Activated CD4-positive, alpha-beta memory T cell treated with anti-CD3 and anti-CD28 coated beads, Interleukin-2, amount 10 ng/mL, durations not matched to agents 7 days and 5 days (primary cell): ENCODE measurements around the gene PRKCE. TPM values are rescaled to one million over a fixed set of nuclear protein-coding genes. Genes with fewer than 3 reads are reported as not detected.
A peak's percentile ranks its signal among the peaks of the same experiment; 100 is the strongest.

ENCODE experiments used
- CTCF ChIA-PET: fragments of 350-600 bp; sonication (Branson Sonifier 250); formaldehyde crosslinking; loops from one replicate; lab custom pipeline; 2021; ENCODE audit warnings: antibody characterized with exemption, inconsistent platforms; lab: Charles Lee
- POLR2A ChIA-PET: fragments of 350-600 bp; sonication (Branson Sonifier 250); formaldehyde crosslinking; loops from one replicate; lab custom pipeline; 2021; ENCODE audit warnings: antibody characterized with exemption; lab: Charles Lee
- DNase-seq: peaks from one replicate; pipeline ENCODE4 v3.0.0-alpha.2; 2020
- H3K27ac Mint-ChIP-seq: one replicate; pipeline ENCODE4 v1.8.0; 2021; ENCODE audit warnings: mild to moderate bottlenecking, mixed read lengths
- H3K27me3 Mint-ChIP-seq: one replicate; pipeline ENCODE4 v1.8.0; 2021; ENCODE audit warnings: mixed read lengths
- H3K36me3 Mint-ChIP-seq: one replicate; pipeline ENCODE4 v1.8.0; 2021; ENCODE audit warnings: low read depth, mixed read lengths
- H3K4me1 Mint-ChIP-seq: one replicate; pipeline ENCODE4 v1.8.0; 2021; ENCODE audit warnings: mixed read lengths
- H3K4me3 Mint-ChIP-seq: one replicate; pipeline ENCODE4 v1.8.0; 2021; ENCODE audit warnings: mild to moderate bottlenecking, mixed read lengths
- H3K9me3 Mint-ChIP-seq: one replicate; pipeline ENCODE4 v1.8.0; 2021; ENCODE audit warnings: mixed read lengths
- total RNA-seq, 2 experiments: library from RNA; stranded (reverse); gene quantifications; one replicate each; pipeline ENCODE4 v1.2.3, GENCODE V29; 2021

Gene PRKCE
- total RNA-seq, 2 experiments from 2014 or later = 20.6 to 23.3 TPM

DNA sequence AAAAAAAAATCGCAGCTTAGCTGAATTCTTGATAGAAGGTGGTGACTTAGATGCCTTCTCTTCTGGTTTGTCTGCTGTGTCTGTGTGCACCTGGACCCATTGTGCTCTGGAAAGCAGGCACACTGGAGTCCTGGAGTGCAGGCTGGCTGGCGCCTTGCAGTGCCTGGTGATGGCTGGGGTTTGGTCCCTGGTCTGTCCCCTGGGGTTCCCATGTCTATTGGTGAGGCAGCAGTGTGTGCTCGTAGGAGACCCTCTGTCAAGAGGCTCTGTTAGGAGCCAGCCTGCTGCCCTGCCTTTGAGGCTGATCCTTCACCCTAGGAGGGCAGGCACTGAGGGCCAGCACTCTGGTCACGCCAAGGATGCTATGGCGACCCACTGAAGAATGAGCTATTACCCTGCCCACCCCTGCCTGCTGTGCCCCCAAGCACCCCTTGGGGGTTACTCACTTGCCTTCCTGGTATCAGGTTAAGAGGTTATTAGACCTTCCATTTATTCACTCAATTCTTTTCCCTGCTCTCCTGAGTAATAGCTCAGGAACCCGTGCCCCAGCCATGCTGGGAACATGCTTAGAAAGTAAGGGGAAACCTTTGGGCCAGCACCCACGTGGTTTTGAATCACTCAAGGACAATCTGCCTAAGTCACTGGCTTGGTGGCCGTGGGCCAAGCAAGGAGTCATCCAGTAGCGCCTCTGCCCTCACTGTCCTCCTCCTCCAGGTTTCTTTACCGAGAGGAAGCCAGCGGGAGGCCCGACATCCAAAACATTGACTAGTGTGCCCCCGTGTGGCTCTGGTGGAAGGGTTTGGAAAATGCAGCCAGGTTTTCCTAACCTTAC lies 284.5 kb downstream of the PRKCE start:
- no peak overlapping the region for H3K4me3 Mint-ChIP-seq
- peaks cover 5% of the 10 kb centered on the region for H3K4me1 Mint-ChIP-seq
- CTCF ChIA-PET = interaction anchor here (0.7 to 4.6 kb wide), 4 partner anchors 157 to 721 kb away, joined by 3 to 24 read pairs (median 4); partner anchors contain the start of gene PRKCE
- no peak overlapping the region for H3K27ac Mint-ChIP-seq
- DNase-seq = peak; percentile 50
- H3K9me3 Mint-ChIP-seq = no peaks in the 10 kb centered on the region
- POLR2A ChIA-PET = no interaction called here
- no peaks in the 10 kb centered on the region for H3K36me3 Mint-ChIP-seq
- no peaks in the 10 kb centered on the region for H3K27me3 Mint-ChIP-seq

DNA sequence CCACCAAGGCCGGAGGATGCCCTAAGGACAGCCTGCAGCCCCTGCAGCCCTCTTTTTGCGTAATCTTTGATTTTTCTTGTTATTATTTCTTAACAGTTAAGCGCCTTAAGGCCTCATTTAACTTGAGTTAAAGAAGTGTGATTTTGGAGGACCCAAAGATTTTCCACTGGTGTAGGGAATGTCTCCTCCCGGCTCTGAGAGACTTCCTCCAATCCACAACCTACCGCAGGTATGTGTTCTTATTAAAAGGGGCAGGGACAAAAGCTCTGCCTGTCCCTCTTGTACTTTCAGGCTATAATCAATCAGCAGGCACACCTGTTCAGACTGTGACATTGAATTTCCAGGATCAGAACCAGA lies 285.1 kb downstream of the PRKCE start:
- H3K36me3 Mint-ChIP-seq = no peaks in the 10 kb centered on the region
- ChIA-PET POLR2A (no interaction called here), CTCF (interaction anchor here (1.9 to 4.6 kb wide), 2 partner anchors 157 to 284 kb away, joined by 5 to 24 read pairs; partner anchors contain the start of gene PRKCE)
- no peak for DNase-seq
- H3K27ac Mint-ChIP-seq = no peak overlapping the region
- no peaks in the 10 kb centered on the region for H3K9me3 Mint-ChIP-seq
- H3K4me3 Mint-ChIP-seq = no peak overlapping the region
- H3K27me3 Mint-ChIP-seq = no peaks in the 10 kb centered on the region
- H3K4me1 Mint-ChIP-seq = peaks cover 5% of the 10 kb centered on the region

DNA sequence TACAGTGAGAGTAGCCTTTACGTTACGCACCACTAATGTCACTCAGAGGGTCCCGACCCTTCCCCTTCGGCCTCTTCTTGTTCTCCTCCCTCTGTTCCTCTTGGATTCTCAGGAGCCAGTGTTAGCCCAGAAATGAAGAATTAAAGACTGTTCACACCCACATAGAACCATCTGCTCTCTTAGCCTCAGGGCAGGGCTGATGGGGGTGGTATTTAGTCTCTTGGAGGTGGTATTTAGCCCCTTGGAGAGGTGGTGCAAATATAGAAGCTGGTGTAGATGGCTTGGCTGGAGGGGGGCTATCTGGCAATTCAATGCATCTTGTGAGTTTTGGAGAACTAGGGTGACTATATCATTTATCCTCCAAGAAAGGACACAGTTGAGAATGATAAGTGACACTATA lies 286.5 kb downstream of the PRKCE start:
- ChIA-PET POLR2A (no interaction called here), CTCF (interaction anchor here (0.6 to 4.6 kb wide), 4 partner anchors 9 to 296 kb away, joined by 3 to 24 read pairs (median 3); no protein-coding TSS in a partner anchor)
- no peak for DNase-seq
- H3K27ac Mint-ChIP-seq = no peak overlapping the region
- no peak overlapping the region for H3K4me3 Mint-ChIP-seq
- no peaks in the 10 kb centered on the region for H3K9me3 Mint-ChIP-seq
- no peaks in the 10 kb centered on the region for H3K27me3 Mint-ChIP-seq
- H3K4me1 Mint-ChIP-seq = peaks cover 3% of the 10 kb centered on the region
- H3K36me3 Mint-ChIP-seq = no peaks in the 10 kb centered on the region

DNA sequence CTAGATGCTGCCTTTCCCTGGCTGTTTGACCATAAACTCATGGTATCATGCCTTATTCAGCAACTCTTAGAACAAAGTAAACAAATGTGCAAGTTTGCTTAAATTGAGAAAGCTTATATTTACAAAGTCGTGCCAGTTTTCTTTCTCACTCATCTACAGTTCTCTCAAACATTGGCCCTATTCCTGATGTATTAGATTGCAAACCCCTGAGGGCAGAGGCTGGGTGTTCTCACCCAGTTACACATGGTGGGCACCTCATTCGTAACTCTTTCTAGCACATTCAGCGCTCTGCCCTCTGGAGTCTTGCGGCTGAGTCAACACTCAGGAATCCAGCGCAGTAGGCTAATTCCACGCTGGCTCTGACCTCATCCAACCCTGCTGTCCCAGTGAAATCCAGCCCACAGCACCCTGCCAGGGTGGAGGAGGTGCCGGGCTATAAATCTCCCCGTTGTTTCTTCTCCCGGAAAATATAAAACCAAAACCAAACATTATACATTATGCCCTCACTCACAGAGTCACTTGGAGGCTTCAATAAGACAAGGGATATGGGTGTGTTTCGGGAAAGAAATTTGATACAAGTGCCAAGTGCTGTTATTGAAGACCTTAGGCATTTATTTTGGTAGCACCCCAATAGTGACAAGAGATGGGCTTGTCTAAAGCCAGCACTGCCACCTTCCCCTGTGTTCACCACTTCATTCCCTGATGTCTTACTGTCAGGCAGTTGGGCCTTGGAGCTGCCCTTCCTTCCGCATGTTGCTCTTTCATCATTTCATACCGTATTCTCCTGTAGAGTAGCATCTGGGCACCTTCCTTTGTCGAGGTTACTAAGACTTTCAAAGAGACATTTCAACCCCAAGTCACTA lies 287.4 kb downstream of the PRKCE start:
- Mint-ChIP-seq H3K27ac (no peak overlapping the region), H3K27me3 (no peaks in the 10 kb centered on the region), H3K4me1 (peaks cover 3% of the 10 kb centered on the region), H3K4me3 (no peak overlapping the region), H3K9me3 (no peaks in the 10 kb centered on the region), H3K36me3 (no peaks in the 10 kb centered on the region)
- ChIA-PET CTCF (interaction anchor here (1.0 to 4.6 kb wide), 3 partner anchors 8 to 296 kb away, joined by 3 to 24 read pairs (median 3); no protein-coding TSS in a partner anchor), POLR2A (no interaction called here)
- DNase-seq = no peak

DNA sequence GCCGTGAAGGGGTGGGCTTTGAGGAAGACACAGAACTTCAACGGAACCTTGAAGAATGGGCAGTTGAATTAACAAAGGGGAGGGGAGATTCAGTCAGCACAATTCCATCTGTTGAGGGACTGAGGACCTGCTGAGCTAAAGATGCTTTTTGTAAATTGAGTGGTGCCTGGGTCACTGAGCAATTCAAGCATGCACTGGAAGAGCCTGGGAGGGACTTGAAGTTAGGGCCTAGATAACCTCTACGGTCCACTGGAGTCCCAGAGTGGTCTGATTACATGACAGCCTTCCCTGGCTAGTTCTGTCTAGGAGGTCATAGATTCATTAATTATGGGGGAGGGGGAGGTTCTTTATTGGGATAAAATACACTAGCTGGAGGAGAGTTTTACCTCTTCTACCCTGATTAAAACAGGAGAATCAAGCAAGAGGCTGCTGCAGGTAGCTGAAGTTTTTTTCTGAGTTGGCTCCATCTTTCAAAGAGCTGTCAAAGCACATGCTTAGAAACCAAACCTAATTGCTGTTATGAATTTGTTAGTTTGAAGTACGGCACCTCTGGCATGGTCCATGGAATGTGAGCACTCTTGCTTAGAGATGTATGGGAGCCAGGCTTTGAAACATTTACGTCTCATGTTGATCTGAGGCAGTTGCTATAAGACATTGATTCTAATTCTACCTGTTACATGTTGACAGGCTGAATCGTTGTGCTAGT lies 290.2 kb downstream of the PRKCE start:
- Mint-ChIP-seq H3K27ac (no peak overlapping the region), H3K4me1 (no peaks in the 10 kb centered on the region), H3K9me3 (no peaks in the 10 kb centered on the region), H3K36me3 (no peaks in the 10 kb centered on the region), H3K4me3 (no peak overlapping the region), H3K27me3 (no peaks in the 10 kb centered on the region)
- CTCF ChIA-PET = no interaction called here
- POLR2A ChIA-PET = no interaction called here
- no peak for DNase-seq

DNA sequence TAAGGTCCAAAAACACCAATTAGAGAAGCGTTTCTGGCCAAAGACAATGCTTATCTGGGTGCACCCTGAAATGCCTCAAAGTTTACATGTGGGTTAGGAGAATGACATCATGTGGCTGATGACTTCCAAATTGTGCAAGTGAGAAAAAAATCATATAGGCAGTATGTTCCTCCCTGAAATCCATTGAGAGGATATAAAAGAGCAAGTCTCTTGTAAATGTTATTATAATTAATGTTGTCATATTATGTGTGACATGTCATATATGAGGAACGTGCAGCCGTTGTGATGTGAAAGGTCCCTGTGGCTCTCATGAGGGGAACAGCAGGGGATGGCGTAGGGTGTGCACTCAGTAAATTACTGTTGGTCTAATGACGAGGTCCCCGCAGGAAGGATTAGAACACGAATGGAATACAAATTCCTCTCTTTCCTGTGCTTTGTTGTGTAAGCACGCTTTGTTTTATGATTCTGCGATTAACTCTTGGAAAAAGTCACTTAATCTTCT lies 290.8 kb downstream of the PRKCE start:
- ChIA-PET CTCF (no interaction called here), POLR2A (no interaction called here)
- Mint-ChIP-seq H3K27ac (no peak overlapping the region), H3K9me3 (no peaks in the 10 kb centered on the region), H3K4me1 (no peaks in the 10 kb centered on the region), H3K27me3 (no peaks in the 10 kb centered on the region), H3K36me3 (no peaks in the 10 kb centered on the region), H3K4me3 (no peak overlapping the region)
- no peak for DNase-seq

DNA sequence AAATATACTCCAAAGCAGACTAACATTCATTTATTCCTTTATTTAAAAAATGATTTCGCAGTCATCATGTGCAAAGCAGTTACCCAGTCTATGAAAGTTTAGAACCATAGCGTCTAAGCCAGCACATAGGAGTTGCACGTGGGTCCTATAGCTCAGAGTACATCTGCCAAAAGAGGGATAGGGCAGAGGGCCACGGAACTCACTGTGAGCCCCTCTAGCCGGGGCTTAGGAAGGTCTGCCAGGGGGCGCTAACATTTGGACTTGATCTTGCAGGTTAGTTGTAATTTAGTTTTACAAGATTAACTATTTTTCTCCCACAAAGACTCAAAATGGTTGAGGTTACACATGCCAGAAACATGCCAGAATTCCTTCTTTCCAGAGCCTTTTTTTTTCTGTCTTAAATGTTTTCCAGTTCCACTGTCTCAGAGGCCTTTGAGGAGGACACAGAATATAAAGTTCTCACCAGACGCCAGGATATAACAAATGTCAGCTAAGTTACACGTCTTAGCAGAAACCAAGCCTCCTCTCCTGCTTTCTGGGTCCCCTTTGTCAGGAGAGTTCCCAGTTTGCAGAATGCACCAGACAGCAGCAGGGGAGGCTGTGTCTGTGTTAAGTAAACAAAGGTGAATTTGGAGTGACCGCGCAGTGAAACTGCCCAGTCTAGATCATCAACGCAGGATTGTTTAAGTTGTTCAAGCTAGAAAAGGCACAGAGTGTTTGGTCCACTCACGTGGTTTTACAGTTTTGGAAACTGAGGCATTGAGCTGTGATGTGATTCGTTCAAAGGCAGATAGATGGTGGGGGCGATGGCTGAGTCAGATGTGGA lies 292.0 kb downstream of the PRKCE start:
- H3K27me3 Mint-ChIP-seq = no peaks in the 10 kb centered on the region
- no peaks in the 10 kb centered on the region for H3K9me3 Mint-ChIP-seq
- no peak overlapping the region for H3K4me3 Mint-ChIP-seq
- ChIA-PET POLR2A (no interaction called here), CTCF (no interaction called here)
- DNase-seq = no peak
- no peak overlapping the region for H3K27ac Mint-ChIP-seq
- no peaks in the 10 kb centered on the region for H3K4me1 Mint-ChIP-seq
- H3K36me3 Mint-ChIP-seq = no peaks in the 10 kb centered on the region

DNA sequence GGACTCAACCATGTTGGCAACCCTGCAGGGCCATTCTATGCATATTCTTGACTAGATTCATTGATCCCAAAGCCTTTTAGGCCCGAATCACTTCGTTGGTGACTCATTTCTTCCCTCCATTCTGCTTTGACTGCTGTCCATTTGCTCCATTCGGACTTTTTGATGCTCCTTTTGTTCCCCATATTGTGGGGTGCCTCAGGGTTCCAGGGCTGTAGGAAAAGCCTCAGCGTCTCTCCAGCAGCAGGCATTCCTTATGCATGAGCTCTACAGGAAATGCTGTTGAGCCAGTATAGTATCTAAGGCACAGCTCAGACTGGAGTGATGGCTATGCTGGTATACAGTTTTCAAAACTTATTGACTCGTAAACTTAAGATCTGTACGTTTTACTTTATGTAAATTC lies 292.6 kb downstream of the PRKCE start:
- ChIA-PET POLR2A (no interaction called here), CTCF (no interaction called here)
- Mint-ChIP-seq H3K4me3 (no peak overlapping the region), H3K27me3 (no peaks in the 10 kb centered on the region), H3K36me3 (no peaks in the 10 kb centered on the region), H3K4me1 (no peaks in the 10 kb centered on the region), H3K27ac (no peak overlapping the region), H3K9me3 (no peaks in the 10 kb centered on the region)
- DNase-seq = no peak

DNA sequence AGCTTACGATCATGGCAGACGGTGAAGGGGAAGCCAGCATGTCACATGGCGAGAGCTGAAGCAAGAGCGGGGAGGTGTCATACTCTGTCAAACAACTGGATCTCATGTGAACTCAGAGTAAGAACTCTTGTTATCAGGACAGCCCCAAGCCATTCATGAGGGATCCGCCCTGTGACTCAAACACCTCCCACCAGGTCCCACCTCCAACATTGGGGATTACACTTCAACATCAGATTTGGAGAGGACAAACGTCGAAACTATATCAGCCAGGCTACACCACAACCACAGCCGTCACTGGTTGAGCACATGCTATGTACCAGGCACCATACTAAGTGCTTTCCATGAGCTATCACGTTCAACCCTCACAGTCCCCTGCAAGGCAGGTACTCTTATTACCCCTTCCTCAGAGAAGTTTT lies 293.8 kb downstream of the PRKCE start:
- no peaks in the 10 kb centered on the region for H3K4me1 Mint-ChIP-seq
- CTCF ChIA-PET = no interaction called here
- H3K4me3 Mint-ChIP-seq = no peak overlapping the region
- no peaks in the 10 kb centered on the region for H3K27me3 Mint-ChIP-seq
- POLR2A ChIA-PET = no interaction called here
- H3K9me3 Mint-ChIP-seq = no peaks in the 10 kb centered on the region
- no peaks in the 10 kb centered on the region for H3K36me3 Mint-ChIP-seq
- no peak for DNase-seq
- H3K27ac Mint-ChIP-seq = no peak overlapping the region

DNA sequence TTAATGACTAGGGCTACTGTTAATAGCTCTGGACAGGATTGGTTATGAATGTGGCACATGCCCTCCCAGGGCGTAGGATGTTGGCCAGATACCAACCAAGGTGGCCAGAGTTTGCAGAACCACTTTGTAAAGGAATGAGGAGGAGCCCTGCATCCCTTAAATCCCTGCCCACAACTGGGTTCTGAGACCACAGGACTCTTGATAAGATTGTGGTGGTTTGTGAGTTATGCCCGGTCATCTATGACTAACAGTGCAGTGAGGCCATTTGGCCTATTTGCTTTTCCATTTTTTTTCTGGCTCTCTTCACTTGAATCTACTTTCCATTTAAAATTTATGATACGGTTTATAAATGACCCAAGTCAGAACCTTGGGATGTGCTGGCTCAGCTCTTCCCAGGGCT lies 294.5 kb downstream of the PRKCE start:
- DNase-seq = no peak
- Mint-ChIP-seq H3K27ac (no peak overlapping the region), H3K27me3 (no peaks in the 10 kb centered on the region), H3K36me3 (no peaks in the 10 kb centered on the region), H3K4me1 (no peaks in the 10 kb centered on the region), H3K9me3 (no peaks in the 10 kb centered on the region), H3K4me3 (no peak overlapping the region)
- ChIA-PET POLR2A (no interaction called here), CTCF (interaction anchor here (1.1 kb wide), 1 partner anchor 8 kb away, joined by 3 read pairs; no protein-coding TSS in a partner anchor)

DNA sequence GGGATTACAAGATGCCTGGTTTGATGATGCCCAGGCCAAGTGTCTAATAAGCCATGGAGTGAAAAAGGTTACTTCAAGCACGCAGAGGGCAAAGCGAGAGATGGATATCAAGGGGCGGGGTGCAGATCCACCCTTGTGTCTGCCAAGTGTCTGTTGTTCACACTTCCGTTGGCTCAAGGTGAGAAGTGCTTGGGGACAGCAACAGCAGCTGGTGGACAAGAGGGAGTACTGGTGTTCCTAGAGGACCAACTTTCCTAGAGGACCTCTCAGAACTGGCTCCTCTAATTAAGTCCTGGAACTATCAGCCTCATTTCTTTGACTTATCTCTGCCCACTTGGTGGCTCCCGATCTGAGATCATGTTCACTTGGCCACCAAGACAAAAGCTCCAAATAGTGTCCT lies 299.1 kb downstream of the PRKCE start:
- Mint-ChIP-seq H3K36me3 (no peaks in the 10 kb centered on the region), H3K27me3 (no peaks in the 10 kb centered on the region), H3K4me3 (no peak overlapping the region), H3K9me3 (no peaks in the 10 kb centered on the region), H3K27ac (no peak overlapping the region), H3K4me1 (peaks cover 3% of the 10 kb centered on the region)
- ChIA-PET POLR2A (interaction anchor here (0.6 kb wide), 1 partner anchor 289 kb away, joined by 3 read pairs; no protein-coding TSS in a partner anchor), CTCF (no interaction called here)
- no peak for DNase-seq
